GM12875 (cell line): ENCODE measurements around the gene NHERF1.

ENCODE experiments used
- H3K4me3 ChIP-seq: one replicate; pipeline ENCODE4 v1.5.1; 2011; ENCODE audit warnings: low read depth, low read length, control low read depth
- TF ChIP-seq, protein P1 (sequence below): IDR thresholded peaks from 2 replicates; pipeline ENCODE4 v1.5.1; 2011; ENCODE audit warnings: low read depth, mild to moderate bottlenecking, control low read depth, inconsistent platforms, low read length, moderate library complexity, borderline replicate concordance; ENCODE audit not compliant: insufficient read depth

The NHERF1 gene

DNA sequence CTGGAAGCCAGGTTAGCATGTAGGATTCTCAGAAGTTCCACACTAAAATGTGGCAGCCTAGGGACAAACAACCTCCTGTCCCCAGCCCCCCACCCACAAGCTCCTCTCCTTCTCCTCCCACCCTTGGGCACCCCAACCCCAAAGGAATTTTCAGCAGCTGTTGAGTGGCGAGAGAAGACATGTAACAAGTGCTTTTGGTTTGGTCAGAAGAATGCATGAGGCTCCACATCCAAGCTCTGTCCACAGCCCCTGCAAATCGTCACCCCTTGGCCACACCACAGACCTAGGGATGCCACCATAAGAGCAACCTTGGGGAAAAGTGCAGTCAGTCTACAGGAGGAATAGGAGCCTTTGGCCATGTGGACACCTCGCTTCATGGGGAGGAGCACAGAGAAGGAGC, 23.3 kb upstream of the NHERF1 start:
- TF ChIP-seq, protein P1, sequence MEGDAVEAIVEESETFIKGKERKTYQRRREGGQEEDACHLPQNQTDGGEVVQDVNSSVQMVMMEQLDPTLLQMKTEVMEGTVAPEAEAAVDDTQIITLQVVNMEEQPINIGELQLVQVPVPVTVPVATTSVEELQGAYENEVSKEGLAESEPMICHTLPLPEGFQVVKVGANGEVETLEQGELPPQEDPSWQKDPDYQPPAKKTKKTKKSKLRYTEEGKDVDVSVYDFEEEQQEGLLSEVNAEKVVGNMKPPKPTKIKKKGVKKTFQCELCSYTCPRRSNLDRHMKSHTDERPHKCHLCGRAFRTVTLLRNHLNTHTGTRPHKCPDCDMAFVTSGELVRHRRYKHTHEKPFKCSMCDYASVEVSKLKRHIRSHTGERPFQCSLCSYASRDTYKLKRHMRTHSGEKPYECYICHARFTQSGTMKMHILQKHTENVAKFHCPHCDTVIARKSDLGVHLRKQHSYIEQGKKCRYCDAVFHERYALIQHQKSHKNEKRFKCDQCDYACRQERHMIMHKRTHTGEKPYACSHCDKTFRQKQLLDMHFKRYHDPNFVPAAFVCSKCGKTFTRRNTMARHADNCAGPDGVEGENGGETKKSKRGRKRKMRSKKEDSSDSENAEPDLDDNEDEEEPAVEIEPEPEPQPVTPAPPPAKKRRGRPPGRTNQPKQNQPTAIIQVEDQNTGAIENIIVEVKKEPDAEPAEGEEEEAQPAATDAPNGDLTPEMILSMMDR = no peak
- no peak overlapping the region for H3K4me3 ChIP-seq

DNA sequence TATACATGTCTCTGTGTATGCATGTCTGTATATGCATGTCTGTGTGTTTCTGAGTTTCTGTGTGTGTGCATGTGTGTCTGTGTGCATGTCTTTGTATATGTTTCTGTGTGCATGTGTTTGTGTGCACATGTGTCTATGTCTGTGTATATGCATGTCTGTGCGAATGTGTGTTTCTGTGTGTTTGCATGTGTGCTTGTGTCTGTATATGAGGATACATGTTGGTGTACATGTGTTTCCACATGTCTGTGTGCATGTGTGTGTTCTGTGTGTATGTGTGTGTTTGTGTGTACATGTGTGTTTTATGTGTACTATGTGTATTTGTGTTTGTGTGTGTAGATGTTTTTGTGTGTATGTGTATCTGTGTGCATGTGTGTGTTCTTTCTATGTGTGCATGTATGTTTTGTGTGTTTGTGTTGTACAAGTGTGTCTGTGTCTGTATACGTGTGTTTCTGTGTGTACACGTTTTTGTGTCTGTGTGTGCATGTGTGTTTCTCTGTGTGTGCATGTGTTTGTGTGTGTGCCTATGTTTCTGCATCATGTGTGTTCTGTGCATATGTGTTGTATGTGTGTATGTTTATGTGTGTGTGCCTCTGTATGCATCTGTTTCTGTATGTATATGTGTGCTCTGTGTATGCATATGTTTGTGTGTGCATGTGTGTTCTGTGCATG, 20.3 kb upstream of the NHERF1 start:
- TF ChIP-seq, protein P1 = no peak
- no peak overlapping the region for H3K4me3 ChIP-seq

DNA sequence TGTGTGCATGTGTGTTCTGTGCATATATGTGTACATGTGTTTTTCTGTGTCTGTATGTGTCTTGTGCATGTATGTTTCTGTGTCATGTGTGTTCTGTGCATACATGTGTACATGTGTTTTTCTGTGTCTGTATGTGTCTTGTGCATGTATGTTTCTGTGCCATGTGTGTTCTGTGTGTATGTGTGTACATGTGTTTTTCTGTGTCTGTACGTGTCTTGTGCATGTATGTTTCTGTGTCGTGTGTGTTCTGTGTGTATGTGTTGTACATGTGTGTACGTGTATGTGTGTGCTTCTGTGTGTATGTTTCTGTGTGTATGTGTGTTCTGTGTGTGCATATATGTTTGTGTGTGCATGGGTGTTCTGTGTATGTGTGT, 19.7 kb upstream of the NHERF1 start:
- TF ChIP-seq, protein P1 = no peak
- H3K4me3 ChIP-seq = no peak overlapping the region

DNA sequence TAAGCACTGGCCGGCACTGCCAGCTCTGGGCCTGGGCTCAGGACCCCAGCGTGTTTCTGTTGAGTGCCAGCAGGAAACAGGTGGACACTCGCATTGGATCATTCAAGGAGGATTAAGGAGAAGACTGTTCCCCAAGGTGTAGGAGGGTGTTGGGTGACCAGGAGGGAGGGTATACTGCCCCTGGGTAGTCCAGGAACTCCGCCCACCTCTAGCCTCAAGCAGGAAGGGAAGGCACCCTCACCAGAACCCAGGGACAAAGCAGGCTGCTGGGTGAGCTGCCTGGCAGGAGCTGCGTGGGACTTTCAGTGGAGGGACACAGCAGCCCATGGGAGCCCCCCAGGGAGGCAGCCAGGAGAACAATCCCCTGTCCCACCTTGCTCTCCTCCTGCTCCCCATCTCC, 19.1 kb upstream of the NHERF1 start:
- TF ChIP-seq, protein P1 = no peak
- H3K4me3 ChIP-seq = no peak overlapping the region

DNA sequence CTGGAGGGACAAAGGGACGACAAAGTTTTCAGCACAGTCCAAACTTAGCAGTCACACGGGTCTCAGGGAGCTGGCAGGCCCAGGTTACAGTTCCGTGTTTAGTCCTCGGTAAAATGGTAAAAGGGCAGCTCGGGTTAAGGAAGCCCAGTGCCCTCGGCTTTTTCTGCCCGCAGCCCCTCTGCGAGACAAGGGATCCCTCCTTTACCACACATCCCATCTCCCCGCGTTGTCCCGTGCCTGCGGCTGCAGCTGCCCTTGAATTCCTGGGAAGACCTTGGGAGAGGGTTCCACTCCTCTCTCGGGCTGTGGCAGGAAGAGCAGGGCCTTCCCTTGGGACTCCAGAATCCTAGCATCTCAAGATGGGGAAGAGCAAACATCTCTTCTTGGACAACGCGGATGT, 18.6 kb upstream of the NHERF1 start:
- TF ChIP-seq, protein P1 = no peak
- H3K4me3 ChIP-seq = no peak overlapping the region

GRCh38 chr17:74730491-74731346, 17.7 kb upstream of the NHERF1 start:
- TF ChIP-seq, protein P1 = no peak
- H3K4me3 ChIP-seq = no peak overlapping the region

DNA sequence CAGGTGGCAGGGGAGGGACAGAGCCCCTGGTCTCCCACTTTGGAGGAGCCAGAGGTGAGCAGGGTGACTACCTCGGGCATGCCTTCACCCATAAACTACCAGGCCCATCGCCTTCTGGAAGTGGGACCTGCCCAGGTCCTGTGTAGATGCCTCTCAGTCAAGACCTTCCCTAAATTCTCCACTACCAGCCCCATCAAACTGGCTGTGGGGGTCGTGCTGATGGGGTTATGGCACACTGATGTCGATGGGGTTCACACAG, 17.2 kb upstream of the NHERF1 start:
- no peak overlapping the region for H3K4me3 ChIP-seq
- TF ChIP-seq, protein P1 = no peak
